Neural cell (in vitro differentiated cells): Measurements from ENCODE around the gene PYGM. TPM values are rescaled to one million over a fixed set of nuclear protein-coding genes. Genes with fewer than 3 reads are reported as not detected.
A peak's percentile ranks its signal among the peaks of the same experiment; 100 is the strongest.

Experiments used
- H2AFZ ChIP-seq: fragments of 200-600, 300-800 bp; sonication (generic), shearing (Covaris generic); 2 replicates; pipeline ENCODE4 v1.6.0; 2014; ENCODE audit warnings: low read depth, mild to moderate bottlenecking, antibody characterized with exemption, low read length, moderate library complexity
- H3F3A ChIP-seq: fragments of 200-600 bp; shearing (Covaris generic); 2 replicates; pipeline ENCODE4 v1.6.1; 2016; ENCODE audit warnings: mild to moderate bottlenecking, moderate library complexity, mixed read lengths, antibody characterized with exemption, low read length; ENCODE audit not compliant: insufficient read depth, poor library complexity, severe bottlenecking
- H3K27ac ChIP-seq: fragments of 200-600, 300-800 bp; sonication (generic), shearing (Covaris generic); 2 replicates; pipeline ENCODE4 v1.5.1; 2014; ENCODE audit warnings: mild to moderate bottlenecking, low read length, moderate library complexity
- H3K27me3 ChIP-seq: fragments of 300-800, 200-600 bp; sonication (generic), shearing (Covaris generic); 2 replicates; pipeline ENCODE4 v1.6.0; 2014; ENCODE audit warnings: mild to moderate bottlenecking, low read depth, low read length, moderate library complexity; ENCODE audit not compliant: insufficient read depth
- H3K36me3 ChIP-seq: fragments of 300-800, 200-600 bp; sonication (generic), shearing (Covaris generic); 2 replicates; pipeline ENCODE4 v1.5.1; 2014; ENCODE audit warnings: mild to moderate bottlenecking, antibody characterized with exemption, low read length, moderate library complexity; ENCODE audit not compliant: insufficient read depth
- H3K4me2 ChIP-seq: fragments of 300-800, 200-600 bp; sonication (generic), shearing (Covaris generic); 2 replicates; pipeline ENCODE4 v1.6.0; 2014; ENCODE audit warnings: mild to moderate bottlenecking, low read length
- H3K4me3 ChIP-seq: fragments of 300-800, 200-600 bp; sonication (generic), shearing (Covaris generic); 2 replicates; pipeline ENCODE4 v1.5.1; 2014; ENCODE audit warnings: mild to moderate bottlenecking, low read length, moderate library complexity
- H3K79me2 ChIP-seq: fragments of 200-600 bp; shearing (Covaris generic); replicated peaks from 2 replicates; pipeline ENCODE4 v1.6.0; 2014; ENCODE audit warnings: mild to moderate bottlenecking, low read length, moderate library complexity; ENCODE audit not compliant: insufficient read depth
- H3K9ac ChIP-seq: fragments of 300-800, 200-600 bp; sonication (generic), shearing (Covaris generic); 2 replicates; pipeline ENCODE4 v1.6.1; 2016; ENCODE audit warnings: mild to moderate bottlenecking, low read length, mixed read lengths
- H3K9me2 ChIP-seq: fragments of 200-600 bp; shearing (Covaris generic); 2 replicates; pipeline ENCODE4 v1.6.1; 2016; ENCODE audit warnings: mild to moderate bottlenecking, low read length, mixed read lengths; ENCODE audit not compliant: insufficient read depth
- H3K9me3 ChIP-seq: fragments of 200-600, 300-800 bp; sonication (generic), shearing (Covaris generic); 2 replicates; pipeline ENCODE4 v1.6.1; 2016; ENCODE audit warnings: mild to moderate bottlenecking, mixed run types, low read length, moderate library complexity, mixed read lengths
- H4K20me1 ChIP-seq: fragments of 200-600 bp; shearing (Covaris generic); 2 replicates; pipeline ENCODE4 v1.6.1; 2016; ENCODE audit warnings: mild to moderate bottlenecking, mixed run types; ENCODE audit not compliant: insufficient read depth
- CTCF ChIP-seq: fragments of 450-650 bp; IDR thresholded peaks from 2 replicates; pipeline ENCODE4 v1.5.1; 2014; ENCODE audit warnings: antibody characterized with exemption, mild to moderate bottlenecking, moderate library complexity; ENCODE audit not compliant: poor library complexity, severe bottlenecking
- EP300 ChIP-seq: fragments of 450-650 bp; conservative IDR thresholded peaks from 2 replicates; pipeline ENCODE4 v1.6.1; 2014; ENCODE audit warnings: antibody characterized with exemption, mild to moderate bottlenecking, moderate library complexity; ENCODE audit not compliant: poor library complexity, severe bottlenecking
- EZH2 ChIP-seq: fragments of 200-600, 300-800 bp; shearing (Covaris generic), sonication (generic); IDR thresholded peaks from 2 replicates; pipeline ENCODE4 v1.6.1; 2014; ENCODE audit warnings: antibody characterized with exemption, low read length, borderline replicate concordance, mild to moderate bottlenecking; ENCODE audit not compliant: insufficient read depth, poor library complexity, severe bottlenecking
- MXI1 ChIP-seq: fragments of 450-650 bp; conservative IDR thresholded peaks from 2 replicates; pipeline ENCODE4 v1.6.1; 2014; ENCODE audit warnings: antibody characterized with exemption, mild to moderate bottlenecking; ENCODE audit not compliant: poor library complexity, severe bottlenecking
- POLR2AphosphoS5 ChIP-seq: IDR thresholded peaks from 2 replicates; pipeline ENCODE4 v1.6.1; 2012
- RAD21 ChIP-seq: fragments of 450-650 bp; conservative IDR thresholded peaks from 2 replicates; pipeline ENCODE4 v1.6.1; 2014; ENCODE audit warnings: antibody characterized with exemption, mild to moderate bottlenecking, moderate library complexity
- REST ChIP-seq: IDR thresholded peaks from 2 replicates; pipeline ENCODE4 v1.6.1; 2012; ENCODE audit warnings: borderline replicate concordance
- SMC3 ChIP-seq: fragments of 450-650 bp; conservative IDR thresholded peaks from 2 replicates; pipeline ENCODE4 v1.6.1; 2014; ENCODE audit warnings: antibody characterized with exemption, mild to moderate bottlenecking, moderate library complexity; ENCODE audit not compliant: poor library complexity
- TAF1 ChIP-seq: IDR thresholded peaks from 2 replicates; pipeline ENCODE4 v1.6.1; 2012; ENCODE audit warnings: low read depth
- polyA plus RNA-seq: library from polyadenylated mRNA; depleted of rRNA; stranded (reverse); fragments of >200 nt; gene quantifications from 2 replicates; pipeline ENCODE4 v1.2.3, GENCODE V29; 2014

The PYGM gene
- polyA plus RNA-seq, 1 donor from 2014 or later, result 0.43 TPM

- H3K9ac ChIP-seq, result peak overlapping the region; percentile 64
- no peak for TF ChIP-seq TAF1
- no peak for TF ChIP-seq EZH2
- no peak for TF ChIP-seq REST
- no peak for TF ChIP-seq POLR2AphosphoS5
- no peak for TF ChIP-seq CTCF
- no peak for TF ChIP-seq SMC3
- TF ChIP-seq EP300, result no peak
- no peak for TF ChIP-seq MXI1
- no peak for TF ChIP-seq RAD21
- peak overlapping the region; percentile 88 for H3K27ac ChIP-seq
- no peaks in the 10 kb centered on the region for H3K27me3 ChIP-seq
- H3K4me2 ChIP-seq, result no peak overlapping the region
- no peaks in the 10 kb centered on the region for H3K9me2 ChIP-seq
- peaks cover 42% of the 10 kb centered on the region for H4K20me1 ChIP-seq
- no peaks in the 10 kb centered on the region for H3F3A ChIP-seq
- peaks cover 57% of the 10 kb centered on the region for H3K79me2 ChIP-seq
- H2AFZ ChIP-seq, result no peak overlapping the region
- H3K36me3 ChIP-seq, result no peaks in the 10 kb centered on the region
- H3K4me3 ChIP-seq, result peak overlapping the region; percentile 64
- no peaks in the 10 kb centered on the region for H3K9me3 ChIP-seq
Measured at GRCh38 chr11:64715756-64716472, 43.9 kb downstream of the PYGM start.

- Histone ChIP-seq H3K4me2 (no peak overlapping the region), H3K27ac (peak overlapping the region; percentile 88)
Measured at GRCh38 chr11:64715110-64715509, 44.7 kb downstream of the PYGM start.

More at GRCh38 chr11:64715110-64715509, 44.7 kb downstream of the PYGM start:
- no peaks in the 10 kb centered on the region for H3K9me3 ChIP-seq
- no peak overlapping the region for H2AFZ ChIP-seq
- H3F3A ChIP-seq, result no peaks in the 10 kb centered on the region
- peak overlapping the region; percentile 64 for H3K9ac ChIP-seq
- peak overlapping the region; percentile 64 for H3K4me3 ChIP-seq
- no peaks in the 10 kb centered on the region for H3K27me3 ChIP-seq
- peaks cover 57% of the 10 kb centered on the region for H3K79me2 ChIP-seq
- H3K9me2 ChIP-seq, result no peaks in the 10 kb centered on the region
- H4K20me1 ChIP-seq, result peaks cover 48% of the 10 kb centered on the region
- no peaks in the 10 kb centered on the region for H3K36me3 ChIP-seq
- no peak for TF ChIP-seq TAF1
